GM12873 (cell line): ENCODE measurements around the gene PDPK1.

Experiments used
- CTCF ChIP-seq: IDR thresholded peaks from 2 replicates; pipeline ENCODE4 v1.5.1; 2012; ENCODE audit warnings: low read depth, mild to moderate bottlenecking, moderate library complexity, low read length, control low read depth; ENCODE audit not compliant: insufficient read depth; ENCODE audit errors: missing control alignments

The PDPK1 gene

DNA sequence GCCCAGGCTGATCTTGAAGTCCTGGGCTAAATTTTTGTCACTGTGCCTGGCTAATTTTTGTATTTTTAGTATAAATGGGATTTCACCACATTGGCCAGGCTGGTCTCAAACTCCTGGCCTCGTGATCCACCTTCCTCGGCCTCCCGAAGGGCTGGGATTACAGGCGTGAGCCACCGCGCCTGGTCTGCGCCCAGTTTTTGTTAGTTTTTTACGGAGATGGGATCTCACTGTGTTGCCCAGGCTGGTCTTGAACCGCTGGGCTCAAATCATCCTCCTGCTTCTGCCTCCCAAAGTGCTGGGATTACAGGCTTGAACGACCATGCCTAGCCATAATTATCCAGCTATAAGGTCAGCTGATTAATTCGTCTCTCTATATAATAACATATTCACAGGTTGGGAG is 3.9 kb upstream of the PDPK1 start:
- TF ChIP-seq CTCF: no peak

- TF ChIP-seq CTCF: no peak
Measured at GRCh38 chr16:2535625-2536013, 2.2 kb upstream of the PDPK1 start.

DNA sequence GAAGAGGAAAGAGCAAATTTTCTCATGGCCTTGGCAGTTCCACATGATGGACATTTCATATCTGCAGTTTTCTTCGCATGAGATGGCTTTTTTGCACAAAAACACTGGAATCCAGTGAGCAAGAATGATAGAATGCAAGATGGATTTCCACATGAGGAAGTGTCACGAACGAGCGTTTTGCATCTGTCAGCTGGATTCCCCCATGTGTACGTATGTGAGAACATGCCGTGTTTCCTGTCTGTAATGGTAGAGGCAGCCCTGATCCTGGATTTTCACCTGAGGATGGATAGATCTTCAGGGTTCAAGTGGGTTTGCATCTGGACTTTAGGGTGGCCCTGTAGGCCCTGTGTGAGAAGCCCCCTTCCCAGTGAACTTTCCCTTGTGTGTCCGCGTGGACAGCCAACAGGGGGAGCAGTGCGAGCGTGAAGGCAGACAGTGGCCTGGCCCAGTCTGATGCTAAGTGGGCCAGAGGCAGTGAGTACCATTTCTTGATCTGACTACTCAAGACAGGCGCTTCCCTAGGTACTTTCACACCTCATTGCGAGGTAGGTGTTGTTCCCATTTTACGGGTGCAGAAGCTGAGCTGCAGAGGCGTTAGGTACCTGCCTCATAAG is 2.1 kb downstream of the PDPK1 start:
- TF ChIP-seq CTCF: peak; percentile 60

DNA sequence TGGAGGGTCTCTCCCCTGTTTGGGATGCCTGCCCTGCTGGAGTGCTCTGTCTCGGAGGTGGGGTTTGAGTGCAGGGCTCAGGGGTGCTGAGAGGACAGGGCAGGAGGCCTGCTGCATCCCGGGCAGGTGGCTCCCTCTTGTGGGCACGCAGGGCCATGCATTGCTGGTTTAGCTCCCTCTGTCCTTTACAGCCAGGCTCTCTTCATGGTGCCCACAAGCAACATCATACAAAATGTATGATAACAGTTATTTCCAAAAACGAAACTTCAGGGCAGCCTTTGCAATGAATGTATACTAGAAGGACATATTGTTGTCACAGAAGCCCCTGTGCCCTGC is 22.9 kb downstream of the PDPK1 start:
- TF ChIP-seq CTCF: peak; percentile 36

DNA sequence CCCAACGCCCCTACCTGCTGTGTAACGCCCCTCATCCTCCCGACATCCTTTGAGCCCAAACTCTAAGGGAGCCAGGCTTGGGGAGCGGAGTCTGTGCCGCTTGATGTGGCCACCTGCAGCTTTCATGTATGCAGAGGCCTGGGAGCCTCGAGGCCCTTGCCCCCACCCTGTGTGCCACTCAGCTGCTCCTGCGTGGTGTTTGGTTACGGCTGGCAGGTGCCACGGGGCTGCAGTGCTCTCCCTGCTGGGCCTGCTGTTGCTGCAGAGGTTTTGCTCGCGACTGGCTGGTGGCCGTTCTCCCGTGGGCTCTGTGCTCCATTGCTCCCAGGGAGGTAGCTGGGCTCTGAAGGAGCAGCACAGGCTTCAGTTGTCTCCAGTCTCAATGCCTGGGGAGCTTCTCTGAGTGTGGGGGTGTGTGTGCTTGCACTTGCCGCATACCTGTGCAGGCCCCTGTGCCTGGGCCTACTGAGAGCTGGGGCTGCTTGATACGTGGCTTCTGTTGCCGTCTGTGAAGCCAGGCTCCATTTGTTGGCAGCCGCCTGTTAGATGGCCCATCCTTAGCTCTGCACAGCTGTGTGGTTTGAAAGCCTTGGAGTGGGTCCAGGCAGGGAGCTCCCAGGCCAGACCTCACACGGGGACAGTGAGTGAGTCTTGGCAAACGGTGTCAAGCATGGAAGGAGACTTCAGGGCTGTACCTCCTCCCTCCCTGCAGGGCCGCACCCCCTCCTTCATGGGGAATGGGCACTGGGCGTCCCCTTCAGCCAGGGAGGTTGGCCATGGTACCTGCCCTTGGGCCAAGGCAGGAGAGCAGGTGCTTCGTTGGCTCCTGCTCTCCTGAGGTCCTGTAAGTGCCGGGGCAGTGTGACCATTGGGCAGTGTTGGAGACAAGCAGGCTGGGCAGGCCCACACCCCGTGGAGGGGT is 47.2 kb downstream of the PDPK1 start:
- TF ChIP-seq CTCF: no peak

- no peak for TF ChIP-seq CTCF
Measured at GRCh38 chr16:2585651-2586081, 47.8 kb downstream of the PDPK1 start.

DNA sequence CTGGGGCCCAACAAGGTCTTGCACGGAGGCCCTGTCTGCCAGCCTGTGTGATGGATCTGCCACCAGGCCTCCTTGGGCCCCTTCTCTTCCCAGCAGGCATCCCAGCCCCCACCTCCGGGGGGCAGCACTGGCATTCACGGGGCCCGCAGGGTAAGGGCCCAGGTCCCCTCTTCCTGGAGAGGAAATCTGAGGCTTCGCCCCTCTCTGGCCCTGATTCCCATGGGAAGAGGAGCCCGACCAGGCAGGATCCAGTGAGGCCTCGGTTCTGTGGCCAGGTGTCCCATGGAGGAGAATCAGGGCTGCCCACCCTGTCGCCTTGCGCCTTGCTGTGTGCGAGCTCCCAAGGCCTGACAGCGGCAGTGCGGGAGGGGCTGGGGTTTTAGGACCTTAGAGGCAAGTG is 48.4 kb downstream of the PDPK1 start:
- TF ChIP-seq CTCF: peak; percentile 30
